ENCODE results near the gene SLC24A3.

SLC24A3 gene

DNA sequence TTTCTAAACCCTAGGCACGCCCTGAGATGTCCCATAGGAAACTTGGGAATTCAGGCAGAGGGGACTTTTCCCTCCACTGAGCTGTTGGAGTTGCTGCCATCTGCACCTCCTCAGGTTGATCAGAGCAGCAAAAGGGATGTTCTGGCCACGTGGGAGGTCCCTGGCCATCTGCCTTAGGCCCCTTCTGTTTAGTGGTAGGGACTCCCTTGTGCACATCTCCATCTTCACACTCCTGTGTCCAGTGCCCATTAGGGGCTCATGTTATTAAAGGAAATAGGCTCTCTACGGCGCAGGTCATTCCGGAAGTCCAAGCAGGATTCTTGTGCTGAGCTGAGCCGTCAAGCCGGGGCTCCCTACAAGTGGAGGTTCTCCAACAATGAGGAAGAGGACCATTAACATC lies 307.8 kb downstream of the SLC24A3 start:
- Mint-ChIP-seq H3K9me3 (peaks cover 7% of the 10 kb centered on the region), H3K27me3 (ENCODE audit: low read depth, poor library complexity) (peaks cover 35% of the 10 kb centered on the region), H3K36me3 (ENCODE audit: low read depth) (peaks cover 8% of the 10 kb centered on the region), H3K4me3 (no peak overlapping the region), H3K27ac (no peak overlapping the region), H3K4me1 (peaks cover 29% of the 10 kb centered on the region)
- no peak for TF ChIP-seq CTCF (IDR thresholded peaks at IDR 0.05)
- DNase-seq = no peak

- no peak overlapping the region for H3K4me3 Mint-ChIP-seq
- peak overlapping the region; percentile 16 for H3K27ac Mint-ChIP-seq
- H3K36me3 Mint-ChIP-seq (ENCODE audit: low read depth) = no peaks in the 10 kb centered on the region
- H3K27me3 Mint-ChIP-seq (ENCODE audit: low read depth, poor library complexity) = peaks cover 31% of the 10 kb centered on the region
- no peak for TF ChIP-seq CTCF (IDR thresholded peaks at IDR 0.05)
- no peaks in the 10 kb centered on the region for H3K9me3 Mint-ChIP-seq
- peaks cover 21% of the 10 kb centered on the region for H3K4me1 Mint-ChIP-seq
- DNase-seq = no peak
Measured at GRCh38 chr20:19522071-19522801, 309.8 kb downstream of the SLC24A3 start.

DNA sequence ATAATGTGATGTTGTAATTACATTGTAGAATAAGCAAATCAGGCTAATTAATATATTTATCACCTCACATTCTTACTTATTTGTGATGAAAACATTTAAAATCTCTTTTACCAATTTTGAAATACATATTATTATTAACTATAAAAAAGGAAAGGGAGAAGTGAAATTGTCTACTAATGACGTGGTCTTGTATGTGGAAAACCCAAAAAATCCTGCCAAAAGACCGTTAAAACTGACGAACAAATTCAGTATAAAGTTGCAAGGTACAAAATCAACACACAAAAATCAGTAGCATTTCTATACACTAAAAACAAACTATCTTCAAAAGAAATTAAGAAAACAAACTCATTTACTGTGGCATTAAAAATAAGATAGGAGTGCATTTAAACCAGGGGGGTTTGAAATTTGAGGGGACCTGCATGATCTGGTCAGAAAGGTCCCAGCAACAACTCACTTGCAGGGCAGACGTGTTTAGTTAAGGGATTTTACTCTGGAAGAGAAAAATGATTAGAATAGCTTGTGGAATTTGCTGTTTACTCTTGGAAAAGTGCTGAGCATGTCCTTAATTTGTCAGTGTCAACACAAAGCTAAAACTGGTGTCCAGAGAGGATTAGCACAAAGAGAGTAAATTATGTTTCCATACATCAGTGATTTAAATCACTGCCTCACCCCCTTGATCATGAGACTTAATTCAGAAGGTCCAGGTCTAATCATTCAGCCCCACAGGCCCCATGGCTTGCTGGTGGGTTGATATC lies 310.6 kb downstream of the SLC24A3 start:
- TF ChIP-seq CTCF (IDR thresholded peaks at IDR 0.05) = no peak
- H3K9me3 Mint-ChIP-seq = no peaks in the 10 kb centered on the region
- no peak overlapping the region for H3K4me3 Mint-ChIP-seq
- no peak overlapping the region for H3K27ac Mint-ChIP-seq
- H3K27me3 Mint-ChIP-seq (ENCODE audit: low read depth, poor library complexity) = peaks cover 27% of the 10 kb centered on the region
- DNase-seq = no peak
- peaks cover 21% of the 10 kb centered on the region for H3K4me1 Mint-ChIP-seq
- H3K36me3 Mint-ChIP-seq (ENCODE audit: low read depth) = no peaks in the 10 kb centered on the region

- no peak for DNase-seq
- Mint-ChIP-seq H3K9me3 (no peaks in the 10 kb centered on the region), H3K4me1 (peaks cover 17% of the 10 kb centered on the region), H3K27ac (no peak overlapping the region), H3K36me3 (ENCODE audit: low read depth) (no peaks in the 10 kb centered on the region), H3K4me3 (no peak overlapping the region), H3K27me3 (ENCODE audit: low read depth, poor library complexity) (peaks cover 21% of the 10 kb centered on the region)
- TF ChIP-seq CTCF (IDR thresholded peaks at IDR 0.05) = no peak
Measured at GRCh38 chr20:19524691-19525090, 312.2 kb downstream of the SLC24A3 start.

GRCh38 chr20:19527509-19527908 lies 315.1 kb downstream of the SLC24A3 start:
- H3K27ac Mint-ChIP-seq = no peak overlapping the region
- no peak overlapping the region for H3K4me3 Mint-ChIP-seq
- H3K4me1 Mint-ChIP-seq = peaks cover 4% of the 10 kb centered on the region
- H3K9me3 Mint-ChIP-seq = no peaks in the 10 kb centered on the region
- TF ChIP-seq CTCF (IDR thresholded peaks at IDR 0.05) = no peak
- H3K36me3 Mint-ChIP-seq (ENCODE audit: low read depth) = no peaks in the 10 kb centered on the region
- no peak for DNase-seq
- H3K27me3 Mint-ChIP-seq (ENCODE audit: low read depth, poor library complexity) = peaks cover 14% of the 10 kb centered on the region
